Lower leg skin (tissue), 3 donors: Measurements from ENCODE around the gene KIF14.

Experiments used
- CTCF ChIP-seq, 3 donors: fragments of 450-650 bp; IDR thresholded peaks; one replicate each; pipeline ENCODE4 v1.5.1; 2016; ENCODE audit warnings: antibody characterized with exemption in 3 of 3, mild to moderate bottlenecking in 3 of 3, moderate library complexity in 2 of 3
- POLR2A ChIP-seq, 2 donors: fragments of 450-650 bp; IDR thresholded peaks; one replicate each; pipeline ENCODE4 v1.6.1; 2016 to 2017; ENCODE audit warnings: antibody characterized with exemption in 2 of 2, mild to moderate bottlenecking in 1 of 2, moderate library complexity in 1 of 2

DNA sequence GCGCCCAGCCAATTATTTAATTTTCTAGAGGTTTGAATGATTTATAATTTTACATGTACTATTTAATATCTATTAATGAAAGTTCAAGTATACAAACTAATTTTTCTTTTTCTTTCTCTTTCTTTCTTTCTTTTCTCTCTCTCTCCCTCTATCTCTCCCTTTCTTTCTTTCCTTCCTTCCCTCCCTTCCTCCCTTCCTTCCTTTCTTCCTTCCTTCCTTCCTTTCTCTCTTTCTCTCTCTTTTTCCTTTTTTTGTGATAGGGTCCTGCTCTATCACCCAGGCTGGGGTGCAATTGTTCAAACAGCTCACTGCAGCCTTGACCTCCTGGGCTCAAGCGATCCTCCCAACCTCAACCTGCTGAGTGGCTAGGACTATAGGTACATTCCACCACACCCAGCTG is 16.1 kb upstream of the KIF14 start:
- no peak for TF ChIP-seq CTCF (IDR thresholded peaks at IDR 0.05)
- no peak for TF ChIP-seq POLR2A (IDR thresholded peaks at IDR 0.05)
